H9 (cell line): Measurements from ENCODE around the gene BCL7B. TPM values are rescaled to one million over a fixed set of nuclear protein-coding genes. Genes with fewer than 3 reads are reported as not detected.
"Not testable (repeated sequence)": the region's sequence is repeated elsewhere in the genome, so short reads cannot be mapped to it uniquely, and the experiment has no call there.

ENCODE experiments used
- DNase-seq: peaks from one replicate; pipeline ENCODE4 v3.0.0-alpha.2; 2017
- H2AFZ ChIP-seq: one replicate; pipeline ENCODE4 v1.6.1; 2013; ENCODE audit warnings: mild to moderate bottlenecking, low read length, control low read depth, moderate library complexity
- H2AK5ac ChIP-seq: 2 replicates; pipeline ENCODE4 v1.6.1; 2013; ENCODE audit warnings: low read length, control low read depth, mixed read lengths; ENCODE audit not compliant: insufficient read length
- H2BK120ac ChIP-seq: one replicate; pipeline ENCODE4 v1.6.1; 2013; ENCODE audit warnings: low read depth, mild to moderate bottlenecking, low read length, control low read depth, inconsistent platforms; ENCODE audit not compliant: poor library complexity, severe bottlenecking
- H2BK12ac ChIP-seq: 2 replicates; pipeline ENCODE4 v1.6.1; 2013; ENCODE audit warnings: low read length, control low read depth, mixed read lengths, low read depth; ENCODE audit not compliant: insufficient read length
- H2BK15ac ChIP-seq: 2 replicates; pipeline ENCODE4 v1.6.1; 2013; ENCODE audit warnings: low read depth, low read length, control low read depth
- H2BK20ac ChIP-seq: one replicate; pipeline ENCODE4 v1.6.1; 2013; ENCODE audit warnings: low read depth, mild to moderate bottlenecking, low read length, control low read depth, inconsistent platforms; ENCODE audit not compliant: poor library complexity, severe bottlenecking
- H2BK5ac ChIP-seq: 2 replicates; pipeline ENCODE4 v1.6.1; 2013; ENCODE audit warnings: low read length, control low read depth, mixed read lengths; ENCODE audit not compliant: insufficient read length
- H3K14ac ChIP-seq: 2 replicates; pipeline ENCODE4 v1.6.1; 2013; ENCODE audit warnings: low read length, control low read depth; ENCODE audit not compliant: insufficient read depth
- H3K18ac ChIP-seq: 2 replicates; pipeline ENCODE4 v1.6.1; 2013; ENCODE audit warnings: low read depth, mild to moderate bottlenecking, mixed read lengths, low read length, control low read depth; ENCODE audit not compliant: insufficient read length
- H3K23ac ChIP-seq: 2 replicates; pipeline ENCODE4 v1.6.1; 2013; ENCODE audit warnings: low read length, control low read depth, mixed read lengths, low read depth; ENCODE audit not compliant: insufficient read length
- H3K23me2 ChIP-seq: 2 replicates; pipeline ENCODE4 v1.6.1; 2013; ENCODE audit warnings: low read depth, mild to moderate bottlenecking, mixed read lengths, low read length, control low read depth; ENCODE audit not compliant: insufficient read length, poor library complexity, severe bottlenecking
- H3K27ac ChIP-seq: 2 replicates; pipeline ENCODE4 v1.5.1; 2013; ENCODE audit warnings: low read length, control low read depth, mixed read lengths, low read depth; ENCODE audit not compliant: insufficient read length
- H3K27me3 ChIP-seq: 2 replicates; pipeline ENCODE4 v1.6.1; 2013; ENCODE audit warnings: low read length, control low read depth, inconsistent platforms; ENCODE audit not compliant: insufficient read depth
- H3K4ac ChIP-seq: 2 replicates; pipeline ENCODE4 v1.6.1; 2013; ENCODE audit warnings: low read depth, mild to moderate bottlenecking, control low read depth, inconsistent platforms, low read length, moderate library complexity
- H3K4me1 ChIP-seq: 2 replicates; pipeline ENCODE4 v1.6.1; 2013; ENCODE audit warnings: low read length, control low read depth, inconsistent platforms; ENCODE audit not compliant: insufficient read depth
- H3K4me2 ChIP-seq: 2 replicates; pipeline ENCODE4 v1.6.1; 2013; ENCODE audit warnings: low read length, control low read depth, mixed read lengths; ENCODE audit not compliant: insufficient read length, insufficient read depth
- H3K56ac ChIP-seq: 2 replicates; pipeline ENCODE4 v1.6.1; 2013; ENCODE audit warnings: low read depth, mild to moderate bottlenecking, mixed read lengths, low read length, control low read depth; ENCODE audit not compliant: insufficient read length
- H3K79me1 ChIP-seq: 2 replicates; pipeline ENCODE4 v1.6.1; 2013; ENCODE audit warnings: low read depth, mild to moderate bottlenecking, moderate library complexity, low read length, control low read depth, inconsistent platforms; ENCODE audit not compliant: insufficient read depth, poor library complexity, severe bottlenecking
- H3K79me2 ChIP-seq: 2 replicates; pipeline ENCODE4 v1.6.1; 2013; ENCODE audit warnings: low read length, control low read depth, inconsistent platforms; ENCODE audit not compliant: insufficient read depth
- H3K9ac ChIP-seq: 2 replicates; pipeline ENCODE4 v1.6.1; 2013; ENCODE audit warnings: low read length, control low read depth, mixed read lengths; ENCODE audit not compliant: insufficient read length; ENCODE audit errors: extremely low read depth
- H3K9me3 ChIP-seq: one replicate; pipeline ENCODE4 v1.6.1; 2013; ENCODE audit warnings: low read depth, low read length, inconsistent platforms; ENCODE audit not compliant: control insufficient read depth
- H3T11ph ChIP-seq: one replicate; pipeline ENCODE4 v1.6.1; 2013; ENCODE audit warnings: mild to moderate bottlenecking, low read length, control low read depth, inconsistent platforms
- H4K20me1 ChIP-seq: one replicate; pipeline ENCODE4 v1.6.1; 2013; ENCODE audit not compliant: control insufficient read depth, insufficient read length, insufficient read depth
- H4K5ac ChIP-seq: 2 replicates; pipeline ENCODE4 v1.6.1; 2013; ENCODE audit warnings: low read depth, mild to moderate bottlenecking, mixed read lengths, low read length, control low read depth; ENCODE audit not compliant: insufficient read length
- H4K8ac ChIP-seq: replicated peaks from 2 replicates; pipeline ENCODE4 v1.6.1; 2013; ENCODE audit warnings: low read length, control low read depth, mixed read lengths, low read depth; ENCODE audit not compliant: insufficient read length
- H4K91ac ChIP-seq: 2 replicates; pipeline ENCODE4 v1.6.1; 2013; ENCODE audit warnings: low read depth, mild to moderate bottlenecking, moderate library complexity, mixed read lengths, low read length, control low read depth; ENCODE audit not compliant: insufficient read length
- H3K27ac Mint-ChIP-seq, 3 experiments: 2 replicates in 2 of 3; 3 replicates in 1 of 3; pipeline ENCODE4 v1.8.0; 2020 to 2021; ENCODE audit warnings: mixed read lengths in 3 of 3, mild to moderate bottlenecking in 1 of 3, moderate library complexity in 1 of 3
- H3K27me3 Mint-ChIP-seq: 2 replicates; pipeline ENCODE4 v1.8.0; 2021; ENCODE audit warnings: low read depth, mild to moderate bottlenecking, moderate library complexity, mixed read lengths
- H3K36me3 Mint-ChIP-seq, 3 experiments: 2 replicates in 2 of 3; 3 replicates in 1 of 3; pipeline ENCODE4 v1.8.0; 2020 to 2021; ENCODE audit warnings: low read depth in 3 of 3, mixed read lengths in 3 of 3; ENCODE audit not compliant: insufficient read depth in 1 of 3
- H3K4me1 Mint-ChIP-seq, 2 experiments: 2 replicates each; pipeline ENCODE4 v1.8.0; 2020; ENCODE audit warnings: mixed read lengths in 2 of 2
- H3K4me3 Mint-ChIP-seq, 2 experiments: 2 replicates in 1 of 2; 3 replicates in 1 of 2; pipeline ENCODE4 v1.8.0; 2020 to 2021; ENCODE audit warnings: mild to moderate bottlenecking in 2 of 2, mixed read lengths in 2 of 2, moderate library complexity in 1 of 2
- H3K9me3 Mint-ChIP-seq, 2 experiments: 2 replicates in 1 of 2; 3 replicates in 1 of 2; pipeline ENCODE4 v1.8.0; 2020; ENCODE audit warnings: mild to moderate bottlenecking in 2 of 2, mixed read lengths in 2 of 2, moderate library complexity in 1 of 2
- CTCF ChIP-seq: fragments of 200-600 bp; sonication (generic); conservative IDR thresholded peaks from 3 replicates; pipeline ENCODE4 v1.8.0; 2021; ENCODE audit warnings: antibody characterized with exemption, mild to moderate bottlenecking
- WGBS: extraction: QIAGEN DNeasy Blood & Tissue Kit; methylation state at CpG from one replicate; pipeline ENCODE4 v1.1.7; 2013; ENCODE audit warnings: missing lambda C conversion rate, low lambda C conversion rate, mixed read lengths; ENCODE audit not compliant: insufficient read length; ENCODE audit errors: extremely low coverage; 5-methylcytosine and 5-hydroxymethylcytosine counted together
- total RNA-seq: library from RNA; stranded (reverse); gene quantifications from 2 replicates; pipeline ENCODE4 v1.2.1, GENCODE V29; 2021

Gene BCL7B
- total RNA-seq, 1 experiment from 2014 or later = 48.9 TPM

GRCh38 chr7:73582664-73583202 lies 25.2 kb upstream of the BCL7B start:
- Histone ChIP-seq H3K4me2 (no peak overlapping the region), H3K27ac (no peak overlapping the region), H3K9me3 (no peaks in the 10 kb centered on the region), H3T11ph (no peak overlapping the region), H3K4me1 (no peaks in the 10 kb centered on the region), H3K23ac (no peak overlapping the region), H4K20me1 (no peaks in the 10 kb centered on the region), H2BK5ac (no peak overlapping the region), H2AFZ (no peak overlapping the region), H3K18ac (no peak overlapping the region), H3K79me1 (no peaks in the 10 kb centered on the region), H2BK12ac (no peak overlapping the region), H3K4ac (no peak overlapping the region), H4K8ac (no peak overlapping the region), H3K23me2 (peaks cover 5% of the 10 kb centered on the region), H3K14ac (no peak overlapping the region), H2BK20ac (no peak overlapping the region), H2AK5ac (no peak overlapping the region), H4K5ac (no peak overlapping the region), H2BK120ac (no peak overlapping the region), H3K79me2 (no peaks in the 10 kb centered on the region), H3K9ac (no peak overlapping the region), H3K56ac (no peak overlapping the region), H3K27me3 (peaks cover 2% of the 10 kb centered on the region; the same call in 1 of the 2 replicates), H2BK15ac (no peak overlapping the region), H4K91ac (no peak overlapping the region)
- Mint-ChIP-seq H3K36me3 (no peaks in the 10 kb centered on the region), H3K27ac (no peak overlapping the region; a peak in 1 of 7 replicates), H3K4me3 (no peak overlapping the region), H3K27me3 (peaks cover 89% of the 10 kb centered on the region), H3K9me3 (no peaks in the 10 kb centered on the region), H3K4me1 (peaks cover 8 to 10% of the 10 kb centered on the region in 2 experiments)
- no peak for DNase-seq
- TF ChIP-seq CTCF = no peak
- WGBS = no CpG with 5 or more reads among the region's 6 CpGs

DNA sequence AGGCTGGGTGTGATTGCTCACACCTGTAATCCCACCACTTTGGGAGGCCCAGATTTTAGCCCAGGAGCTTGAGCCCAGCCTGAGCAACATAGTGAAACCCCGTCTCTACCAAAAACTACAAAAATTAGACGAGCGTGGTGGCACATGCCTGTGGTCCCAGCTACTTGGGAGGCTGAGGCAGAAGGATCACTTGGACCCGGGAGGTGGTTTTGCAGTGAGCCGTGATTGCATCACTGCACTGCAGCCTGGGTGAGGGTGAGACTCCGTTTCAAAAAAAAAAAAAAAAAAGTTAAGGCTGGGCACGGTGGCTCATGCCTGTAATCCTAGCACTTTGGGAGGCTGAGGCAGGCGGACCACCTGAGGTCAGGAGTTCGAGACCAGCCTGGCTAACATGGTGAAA lies 23.5 kb upstream of the BCL7B start:
- H3K23me2 ChIP-seq, H4K20me1 ChIP-seq, H3K4ac ChIP-seq, H2BK5ac ChIP-seq, H3K14ac ChIP-seq, H3K9ac ChIP-seq, H4K91ac ChIP-seq, H2BK120ac ChIP-seq, H3K79me2 ChIP-seq, DNase-seq, H4K8ac ChIP-seq, H2BK12ac ChIP-seq, H2AK5ac ChIP-seq, H3K4me2 ChIP-seq, H3K4me1 ChIP-seq, H2BK15ac ChIP-seq, H3K18ac ChIP-seq, H3K9me3 Mint-ChIP-seq, H2AFZ ChIP-seq, H3K27ac ChIP-seq, H3K27ac Mint-ChIP-seq, H3K9me3 ChIP-seq, H3K4me3 Mint-ChIP-seq, H3K23ac ChIP-seq, H3K27me3 ChIP-seq, H3K79me1 ChIP-seq, H3K56ac ChIP-seq, H4K5ac ChIP-seq, H3K36me3 Mint-ChIP-seq, H2BK20ac ChIP-seq, H3T11ph ChIP-seq: not testable (repeated sequence)
- no CpG with 5 or more reads among the region's 9 CpGs for WGBS
- peaks cover 78% of the 10 kb centered on the region for H3K27me3 Mint-ChIP-seq
- H3K4me1 Mint-ChIP-seq = peaks cover 14 to 19% of the 10 kb centered on the region in 2 experiments
